GM23338 (cell line): ENCODE results near the gene AGAP3. TPM values are rescaled to one million over a fixed set of nuclear protein-coding genes. Genes with fewer than 3 reads are reported as not detected.

ENCODE experiments used
- ATAC-seq: fragments of 200-7000 bp; cut with Tn5 transposase; 3 replicates; pipeline ENCODE4 v1.9.1; 2020
- DNase-seq: peaks from one replicate; pipeline ENCODE4 v3.0.0-alpha.2; 2015; ENCODE audit warnings: low spot score
- H2AFZ ChIP-seq: fragments of 200-600 bp; sonication (generic); 2 replicates; pipeline ENCODE4 v1.8.0; 2016; ENCODE audit warnings: antibody characterized with exemption, mild to moderate bottlenecking, moderate library complexity
- H3F3A ChIP-seq: fragments of 200-600 bp; sonication (generic); replicated peaks from 2 replicates; pipeline ENCODE4 v1.8.0; 2017; ENCODE audit warnings: antibody characterized with exemption, mixed run types, low read depth
- H3K27ac ChIP-seq: fragments of 200-600 bp; sonication (generic); 2 replicates; pipeline ENCODE4 v1.6.1; 2016; ENCODE audit warnings: low read depth
- H3K27me3 ChIP-seq: fragments of 200-600 bp; sonication (generic); 2 replicates; pipeline ENCODE4 v1.8.0; 2016; ENCODE audit warnings: mild to moderate bottlenecking, mixed run types, moderate library complexity; ENCODE audit not compliant: insufficient read depth
- H3K36me3 ChIP-seq: fragments of 200-600 bp; sonication (generic); 2 replicates; pipeline ENCODE4 v1.8.0; 2016; ENCODE audit warnings: mild to moderate bottlenecking; ENCODE audit not compliant: insufficient read depth
- H3K4me1 ChIP-seq: fragments of 200-600 bp; sonication (generic); 2 replicates; pipeline ENCODE4 v1.8.0; 2016; ENCODE audit warnings: mild to moderate bottlenecking, moderate library complexity; ENCODE audit not compliant: insufficient read depth
- H3K4me2 ChIP-seq: fragments of 200-600 bp; sonication (generic); 2 replicates; pipeline ENCODE4 v1.7.1; 2017; ENCODE audit warnings: mixed run types
- H3K4me3 ChIP-seq: fragments of 200-600 bp; sonication (generic); 2 replicates; pipeline ENCODE4 v1.6.1; 2016; ENCODE audit warnings: mixed run types
- H3K79me2 ChIP-seq: fragments of 200-600 bp; sonication (generic); replicated peaks from 2 replicates; pipeline ENCODE4 v1.8.0; 2017; ENCODE audit warnings: mild to moderate bottlenecking; ENCODE audit not compliant: insufficient read depth
- H3K9me2 ChIP-seq: fragments of 200-600 bp; sonication (generic); 2 replicates; pipeline ENCODE4 v1.8.0; 2017; ENCODE audit not compliant: insufficient read depth
- H4K20me1 ChIP-seq: fragments of 200-600 bp; sonication (generic); replicated peaks from 2 replicates; pipeline ENCODE4 v1.8.0; 2017; ENCODE audit warnings: mild to moderate bottlenecking; ENCODE audit not compliant: insufficient read depth
- H3K27ac Mint-ChIP-seq: 2 replicates; pipeline ENCODE4 v1.8.0; 2020; ENCODE audit warnings: inconsistent platforms, mild to moderate bottlenecking, moderate library complexity, mixed read lengths
- H3K27me3 Mint-ChIP-seq: 3 replicates; pipeline ENCODE4 v1.8.0; 2022; ENCODE audit warnings: low read depth, mild to moderate bottlenecking, moderate library complexity, mixed read lengths, inconsistent platforms; ENCODE audit not compliant: insufficient read depth, poor library complexity
- H3K36me3 Mint-ChIP-seq: 3 replicates; pipeline ENCODE4 v1.8.0; 2021; ENCODE audit warnings: low read depth, mild to moderate bottlenecking, inconsistent platforms, moderate library complexity, mixed read lengths
- H3K4me1 Mint-ChIP-seq: 3 replicates; pipeline ENCODE4 v1.8.0; 2020; ENCODE audit warnings: mild to moderate bottlenecking, inconsistent platforms, mixed read lengths
- H3K4me3 Mint-ChIP-seq: 3 replicates; pipeline ENCODE4 v1.8.0; 2021; ENCODE audit warnings: moderate library complexity, mild to moderate bottlenecking, inconsistent platforms, mixed read lengths
- H3K9me3 Mint-ChIP-seq: 3 replicates; pipeline ENCODE4 v1.8.0; 2020; ENCODE audit warnings: moderate library complexity, mild to moderate bottlenecking, inconsistent platforms, mixed read lengths
- EZH2 ChIP-seq: fragments of 200-600 bp; sonication (generic); IDR thresholded peaks from one replicate; pipeline ENCODE4 v1.8.0; 2017; ENCODE audit warnings: antibody characterized with exemption, mild to moderate bottlenecking, low read depth; ENCODE audit not compliant: unreplicated experiment
- NANOG ChIP-seq: IDR thresholded peaks from 2 replicates; pipeline ENCODE4 v1.6.1; 2016; ENCODE audit warnings: antibody characterized with exemption, borderline replicate concordance
- STAT1 ChIP-seq: IDR thresholded peaks from one replicate; pipeline ENCODE4 v1.6.1; 2016; ENCODE audit warnings: antibody characterized with exemption; ENCODE audit not compliant: unreplicated experiment
- ZNF114 ChIP-seq: fragments of 250-450 bp; sonication (Bioruptor Pico); IDR thresholded peaks from 2 replicates; pipeline ENCODE4 v1.5.0; 2020; ENCODE audit warnings: mild to moderate bottlenecking, moderate library complexity
- ZNF331 ChIP-seq: fragments of 250-450 bp; sonication (Bioruptor Pico); IDR thresholded peaks from 2 replicates; pipeline ENCODE4 v1.5.0; 2020; ENCODE audit warnings: low read depth, mild to moderate bottlenecking, moderate library complexity
- ZNF462 ChIP-seq: fragments of 250-450 bp; sonication (Bioruptor Pico); IDR thresholded peaks from 2 replicates; pipeline ENCODE4 v1.5.0; 2020; ENCODE audit warnings: mild to moderate bottlenecking, moderate library complexity
- polyA plus RNA-seq: library from polyadenylated mRNA; unstranded; fragments of >200 nt; fragmentation: Nextera tagmentation; extraction: Ambion mirVana; gene quantifications from 2 replicates; pipeline ENCODE4 v1.2.1, GENCODE V29; 2016
- total RNA-seq: library from RNA; depleted of rRNA; stranded (reverse); fragments of >200 nt; shearing (Covaris generic); gene quantifications from 2 replicates; pipeline ENCODE4 v1.2.3, GENCODE V29; 2014
- TF ChIP-seq, protein P1 (sequence below), 2 experiments: fragments of 200-600 bp in 1 of 2; sonication (generic) in 1 of 2; conservative IDR thresholded peaks; 2 replicates each; pipeline versions ENCODE4 v1.5.1 to v1.6.1; 2016 to 2017; ENCODE audit warnings: antibody characterized with exemption in 2 of 2, low read depth in 2 of 2, mild to moderate bottlenecking in 2 of 2, moderate library complexity in 1 of 2
- TF ChIP-seq, protein P2 (sequence below): IDR thresholded peaks from 2 replicates; pipeline ENCODE4 v1.6.1; 2016; ENCODE audit warnings: antibody characterized with exemption

The AGAP3 gene
- total and polyA plus RNA-seq, 2 experiments from 2014 or later, result 24.0 to 39.2 TPM

DNA sequence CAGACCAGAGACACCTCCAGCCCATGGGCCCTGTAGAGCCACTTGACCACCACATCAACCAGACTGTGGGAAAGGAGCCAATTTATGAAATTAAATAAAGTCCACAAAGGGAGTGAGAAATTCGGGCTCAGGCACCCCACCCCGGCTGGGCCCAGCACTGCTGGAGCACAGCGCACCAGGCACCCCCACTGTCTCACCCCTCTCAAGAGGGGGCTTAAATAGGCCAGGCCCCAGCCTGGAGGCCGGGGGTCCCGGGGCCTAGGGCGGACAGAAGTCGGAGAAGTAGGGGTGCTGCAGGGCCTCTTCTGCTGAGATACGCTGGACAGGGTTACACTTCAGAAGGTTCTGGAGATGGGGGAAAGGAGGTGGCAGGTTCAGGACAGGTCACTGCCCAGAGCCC lies 32.5 kb upstream of the AGAP3 start:
- no peak for ATAC-seq
- Mint-ChIP-seq H3K27me3 (peaks cover 38% of the 10 kb centered on the region), H3K4me1 (peaks cover 30% of the 10 kb centered on the region)

More for the DNA sequence above, 32.5 kb upstream of the AGAP3 start:
- no peaks in the 10 kb centered on the region; the same call in 1 of the 2 replicates for H4K20me1 ChIP-seq
- peaks cover 3% of the 10 kb centered on the region; the same call in 1 of the 2 replicates for H3F3A ChIP-seq
- DNase-seq, result no peak
- H2AFZ ChIP-seq, result no peak overlapping the region
- peaks cover 38% of the 10 kb centered on the region for H3K27me3 ChIP-seq
- no peak overlapping the region for H3K4me3 ChIP-seq
- no peaks in the 10 kb centered on the region for H3K36me3 ChIP-seq
- H3K27ac ChIP-seq, result no peak overlapping the region
- Mint-ChIP-seq H3K4me3 (no peak overlapping the region), H3K27ac (no peak overlapping the region), H3K9me3 (no peaks in the 10 kb centered on the region), H3K36me3 (no peaks in the 10 kb centered on the region)
- no peaks in the 10 kb centered on the region for H3K79me2 ChIP-seq
- no peak overlapping the region for H3K4me2 ChIP-seq
- TF ChIP-seq ZNF114, result no peak
- TF ChIP-seq STAT1, result no peak
- no peak for TF ChIP-seq ZNF331 (CRISPR knock-in tag)
- TF ChIP-seq, protein P1, sequence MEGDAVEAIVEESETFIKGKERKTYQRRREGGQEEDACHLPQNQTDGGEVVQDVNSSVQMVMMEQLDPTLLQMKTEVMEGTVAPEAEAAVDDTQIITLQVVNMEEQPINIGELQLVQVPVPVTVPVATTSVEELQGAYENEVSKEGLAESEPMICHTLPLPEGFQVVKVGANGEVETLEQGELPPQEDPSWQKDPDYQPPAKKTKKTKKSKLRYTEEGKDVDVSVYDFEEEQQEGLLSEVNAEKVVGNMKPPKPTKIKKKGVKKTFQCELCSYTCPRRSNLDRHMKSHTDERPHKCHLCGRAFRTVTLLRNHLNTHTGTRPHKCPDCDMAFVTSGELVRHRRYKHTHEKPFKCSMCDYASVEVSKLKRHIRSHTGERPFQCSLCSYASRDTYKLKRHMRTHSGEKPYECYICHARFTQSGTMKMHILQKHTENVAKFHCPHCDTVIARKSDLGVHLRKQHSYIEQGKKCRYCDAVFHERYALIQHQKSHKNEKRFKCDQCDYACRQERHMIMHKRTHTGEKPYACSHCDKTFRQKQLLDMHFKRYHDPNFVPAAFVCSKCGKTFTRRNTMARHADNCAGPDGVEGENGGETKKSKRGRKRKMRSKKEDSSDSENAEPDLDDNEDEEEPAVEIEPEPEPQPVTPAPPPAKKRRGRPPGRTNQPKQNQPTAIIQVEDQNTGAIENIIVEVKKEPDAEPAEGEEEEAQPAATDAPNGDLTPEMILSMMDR (conservative IDR thresholded peaks at IDR 0.05; ENCODE audit: low read depth in 2 of 2), result no peak
- TF ChIP-seq ZNF462 (CRISPR knock-in tag), result no peak
- no peak for TF ChIP-seq NANOG
- no peak for TF ChIP-seq EZH2
- TF ChIP-seq, protein P2, sequence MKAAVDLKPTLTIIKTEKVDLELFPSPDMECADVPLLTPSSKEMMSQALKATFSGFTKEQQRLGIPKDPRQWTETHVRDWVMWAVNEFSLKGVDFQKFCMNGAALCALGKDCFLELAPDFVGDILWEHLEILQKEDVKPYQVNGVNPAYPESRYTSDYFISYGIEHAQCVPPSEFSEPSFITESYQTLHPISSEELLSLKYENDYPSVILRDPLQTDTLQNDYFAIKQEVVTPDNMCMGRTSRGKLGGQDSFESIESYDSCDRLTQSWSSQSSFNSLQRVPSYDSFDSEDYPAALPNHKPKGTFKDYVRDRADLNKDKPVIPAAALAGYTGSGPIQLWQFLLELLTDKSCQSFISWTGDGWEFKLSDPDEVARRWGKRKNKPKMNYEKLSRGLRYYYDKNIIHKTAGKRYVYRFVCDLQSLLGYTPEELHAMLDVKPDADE, result no peak
- peaks cover 11% of the 10 kb centered on the region for H3K4me1 ChIP-seq
- no peaks in the 10 kb centered on the region for H3K9me2 ChIP-seq
